Upper lobe of left lung (tissue), 6 donors: Measurements from ENCODE around the gene NRP1. TPM values are rescaled to one million over a fixed set of nuclear protein-coding genes. Genes with fewer than 3 reads are reported as not detected.

Experiments
- ATAC-seq, 2 donors: fragments of 200-7000 bp; cut with Tn5 transposase; one replicate each; pipeline ENCODE4 v1.9.1; 2022; ENCODE audit warnings: mild to moderate bottlenecking in 2 of 2, moderate library complexity in 2 of 2; ENCODE audit not compliant: low FRiP score in 2 of 2
- DNase-seq, 2 donors: peaks; one replicate each; pipeline ENCODE4 v3.0.0-alpha.2; 2019 to 2020
- H3K27ac ChIP-seq, 4 donors: fragments of 200-600 bp; sonication (generic); one replicate each; pipeline ENCODE4 v1.5.1; 2016 to 2019
- H3K27me3 ChIP-seq, 4 donors: fragments of 200-600 bp; sonication (generic); one replicate each; pipeline ENCODE4 v1.5.1; 2017 to 2019
- H3K36me3 ChIP-seq, 4 donors: fragments of 200-600 bp; sonication (generic); one replicate each; pipeline ENCODE4 v1.5.1; 2016 to 2019
- H3K4me1 ChIP-seq, 4 donors: fragments of 200-600 bp; sonication (generic); one replicate each; pipeline ENCODE4 v1.5.1; 2018 to 2019
- H3K4me3 ChIP-seq, 4 donors: fragments of 200-600 bp; sonication (generic); one replicate each; pipeline ENCODE4 v1.5.1; 2017 to 2019; ENCODE audit warnings: mild to moderate bottlenecking in 2 of 4, moderate library complexity in 1 of 4
- H3K9me3 ChIP-seq, 4 donors: fragments of 200-600 bp; sonication (generic); one replicate each; pipeline ENCODE4 v1.5.1; 2018 to 2019
- CTCF ChIP-seq, 6 experiments: fragments of 450-650 bp in 4 of 6; fragments of 200-600 bp in 2 of 6; sonication (generic) in 2 of 6; IDR thresholded peaks; one replicate each; pipeline ENCODE4 v1.5.1; 2016 to 2019; ENCODE audit warnings: antibody characterized with exemption in 6 of 6
- EP300 ChIP-seq, 4 donors: sonication (generic); formaldehyde crosslinking; IDR thresholded peaks; one replicate each; pipeline ENCODE4 v1.5.1; 2017; ENCODE audit warnings: antibody characterized with exemption in 4 of 4, control low read depth in 2 of 4
- POLR2A ChIP-seq, 4 donors: fragments of 450-650 bp; IDR thresholded peaks; one replicate each; pipeline ENCODE4 v1.5.1; 2016 to 2017; ENCODE audit warnings: antibody characterized with exemption in 4 of 4, mild to moderate bottlenecking in 2 of 4
- POLR2AphosphoS5 ChIP-seq, 2 donors: sonication (generic); formaldehyde crosslinking; IDR thresholded peaks; one replicate each; pipeline ENCODE4 v1.5.1; 2017; ENCODE audit warnings: antibody characterized with exemption in 2 of 2
- WGBS, 2 donors: methylation state at CpG; one replicate each; pipeline ENCODE4 v1.1.5; 2017 to 2018; 5-methylcytosine and 5-hydroxymethylcytosine counted together
- total RNA-seq, 6 donors: library from RNA; depleted of rRNA in 4 of 6; stranded (reverse); fragments of >200 nt in 4 of 6; gene quantifications; one replicate each; pipeline versions ENCODE4 v1.1.0 to v1.2.1, GENCODE V29; 2016 to 2021
- donor health status: DM: no; HTN: no; CAD: no; lungs with moderate emphysema.
- donor health status: DM: no; HTN: yes; CAD: no; lungs with severe emphysema.

Gene NRP1
- total RNA-seq, 6 donors from 2014 or later: 48.5 to 136 (median 64.1) TPM

GRCh38 chr10:33306701-33307519, 27.6 kb downstream of the NRP1 start:
- ATAC-seq: no peak

GRCh38 chr10:33306126-33306525, 28.3 kb downstream of the NRP1 start:
- Histone ChIP-seq H3K27me3 (no peaks in the 10 kb centered on the region), H3K9me3 (no peaks in the 10 kb centered on the region), H3K27ac (peak overlapping the region in 1 of 4 donors; percentile 24), H3K4me3 (no peak overlapping the region), H3K36me3 (no peaks in the 10 kb centered on the region), H3K4me1 (peaks cover 10 to 29% (median 24%) of the 10 kb centered on the region in 4 donors)
- WGBS, 2 donors: 31 to 50% methylated on average over 5 of the region's 5 CpGs
- no peak for TF ChIP-seq EP300 (IDR thresholded peaks at IDR 0.05)
- TF ChIP-seq POLR2AphosphoS5 (IDR thresholded peaks at IDR 0.05): no peak
- no peak for TF ChIP-seq CTCF (IDR thresholded peaks at IDR 0.05)
- TF ChIP-seq POLR2A (IDR thresholded peaks at IDR 0.05): no peak
- ATAC-seq (no peak), DNase-seq (no peak)

More at GRCh38 chr10:33306701-33307519, 27.6 kb downstream of the NRP1 start:
- no peak for DNase-seq
- no peaks in the 10 kb centered on the region for H3K36me3 ChIP-seq
- WGBS, 2 donors: 88% methylated on average over 4 of the region's 4 CpGs
- H3K9me3 ChIP-seq: no peaks in the 10 kb centered on the region
- no peak overlapping the region for H3K4me3 ChIP-seq
- TF ChIP-seq POLR2A (IDR thresholded peaks at IDR 0.05): no peak
- TF ChIP-seq POLR2AphosphoS5 (IDR thresholded peaks at IDR 0.05): no peak
- no peak for TF ChIP-seq EP300 (IDR thresholded peaks at IDR 0.05)
- TF ChIP-seq CTCF (IDR thresholded peaks at IDR 0.05): no peak
- H3K27ac ChIP-seq: peak overlapping the region in 2 of 4 donors; percentile 18 to 24
- peaks cover 10 to 28% (median 18%) of the 10 kb centered on the region in 4 donors for H3K4me1 ChIP-seq
- no peaks in the 10 kb centered on the region for H3K27me3 ChIP-seq

GRCh38 chr10:33304423-33305225, 29.8 kb downstream of the NRP1 start:
- no peak overlapping the region for H3K4me3 ChIP-seq
- DNase-seq: no peak
- WGBS, 2 donors: 86 to 90% methylated on average over 6 of the region's 6 CpGs
- H3K36me3 ChIP-seq: no peaks in the 10 kb centered on the region
- no peaks in the 10 kb centered on the region for H3K27me3 ChIP-seq
- TF ChIP-seq CTCF (IDR thresholded peaks at IDR 0.05) (no peak), POLR2AphosphoS5 (IDR thresholded peaks at IDR 0.05) (no peak), POLR2A (IDR thresholded peaks at IDR 0.05) (no peak), EP300 (IDR thresholded peaks at IDR 0.05) (no peak)
- no peak for ATAC-seq
- peak overlapping the region in 2 of 4 donors; percentile 38 to 80 for H3K27ac ChIP-seq
- no peaks in the 10 kb centered on the region for H3K9me3 ChIP-seq
- H3K4me1 ChIP-seq: peaks cover 10 to 31% (median 24%) of the 10 kb centered on the region in 4 donors

- H3K4me3 ChIP-seq: no peak overlapping the region
- H3K4me1 ChIP-seq: peaks cover 10 to 32% (median 24%) of the 10 kb centered on the region in 4 donors
- ATAC-seq: no peak
- no peak for DNase-seq
- WGBS, 2 donors: 48 to 65% methylated on average over 3 of the region's 3 CpGs
- no peaks in the 10 kb centered on the region for H3K9me3 ChIP-seq
- H3K36me3 ChIP-seq: no peaks in the 10 kb centered on the region
- H3K27ac ChIP-seq: peak overlapping the region in 2 of 4 donors; percentile 38 to 80
- no peaks in the 10 kb centered on the region for H3K27me3 ChIP-seq
- TF ChIP-seq POLR2AphosphoS5 (IDR thresholded peaks at IDR 0.05) (no peak), POLR2A (IDR thresholded peaks at IDR 0.05) (no peak), EP300 (IDR thresholded peaks at IDR 0.05) (no peak), CTCF (IDR thresholded peaks at IDR 0.05) (no peak)
Measured at GRCh38 chr10:33303988-33304387, 30.5 kb downstream of the NRP1 start.
